Lower leg skin (tissue), 3 donors: ENCODE results near the gene KBTBD4.

Experiments
- POLR2A ChIP-seq, 2 donors: fragments of 450-650 bp; IDR thresholded peaks; one replicate each; pipeline ENCODE4 v1.6.1; 2016 to 2017; ENCODE audit warnings: antibody characterized with exemption in 2 of 2, mild to moderate bottlenecking in 1 of 2, moderate library complexity in 1 of 2
- TF ChIP-seq, protein P1 (sequence below), 3 donors: fragments of 450-650 bp; IDR thresholded peaks; one replicate each; pipeline ENCODE4 v1.5.1; 2016; ENCODE audit warnings: antibody characterized with exemption in 3 of 3, mild to moderate bottlenecking in 3 of 3, moderate library complexity in 2 of 3

DNA sequence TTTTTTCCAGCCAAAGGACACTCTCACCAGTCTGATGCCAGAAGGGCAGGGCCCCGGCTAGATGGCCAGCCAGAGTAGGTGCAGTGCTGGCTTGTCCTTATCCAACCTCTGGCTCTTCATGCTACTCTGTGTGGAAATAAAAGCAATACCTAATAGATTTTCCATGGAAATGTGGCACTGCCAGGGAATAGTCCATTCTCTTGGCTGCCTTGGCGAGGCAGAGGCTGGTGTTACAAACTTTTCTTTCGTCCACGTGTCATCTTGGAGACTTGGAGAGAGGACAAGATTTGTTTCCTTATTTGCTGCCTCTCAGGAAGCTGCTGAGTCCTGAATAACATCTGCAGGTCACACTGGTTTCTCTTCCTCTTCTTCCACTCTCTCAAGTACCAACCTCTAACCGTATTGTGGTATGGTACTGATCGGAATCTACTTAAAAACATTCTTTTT, 32.6 kb upstream of the KBTBD4 start:
- TF ChIP-seq, protein P1, sequence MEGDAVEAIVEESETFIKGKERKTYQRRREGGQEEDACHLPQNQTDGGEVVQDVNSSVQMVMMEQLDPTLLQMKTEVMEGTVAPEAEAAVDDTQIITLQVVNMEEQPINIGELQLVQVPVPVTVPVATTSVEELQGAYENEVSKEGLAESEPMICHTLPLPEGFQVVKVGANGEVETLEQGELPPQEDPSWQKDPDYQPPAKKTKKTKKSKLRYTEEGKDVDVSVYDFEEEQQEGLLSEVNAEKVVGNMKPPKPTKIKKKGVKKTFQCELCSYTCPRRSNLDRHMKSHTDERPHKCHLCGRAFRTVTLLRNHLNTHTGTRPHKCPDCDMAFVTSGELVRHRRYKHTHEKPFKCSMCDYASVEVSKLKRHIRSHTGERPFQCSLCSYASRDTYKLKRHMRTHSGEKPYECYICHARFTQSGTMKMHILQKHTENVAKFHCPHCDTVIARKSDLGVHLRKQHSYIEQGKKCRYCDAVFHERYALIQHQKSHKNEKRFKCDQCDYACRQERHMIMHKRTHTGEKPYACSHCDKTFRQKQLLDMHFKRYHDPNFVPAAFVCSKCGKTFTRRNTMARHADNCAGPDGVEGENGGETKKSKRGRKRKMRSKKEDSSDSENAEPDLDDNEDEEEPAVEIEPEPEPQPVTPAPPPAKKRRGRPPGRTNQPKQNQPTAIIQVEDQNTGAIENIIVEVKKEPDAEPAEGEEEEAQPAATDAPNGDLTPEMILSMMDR (IDR thresholded peaks at IDR 0.05), result no peak
- TF ChIP-seq POLR2A (IDR thresholded peaks at IDR 0.05), result no peak
